AG10803 (cell line): ENCODE measurements around the gene TMEM229A.
"Not testable (repeated sequence)": the region's sequence is repeated elsewhere in the genome, so short reads cannot be mapped to it uniquely, and the experiment has no call there.

ENCODE experiments used
- DNase-seq: peaks from one replicate; pipeline ENCODE4 v3.0.0; 2010; ENCODE audit warnings: low read depth
- H3K4me3 ChIP-seq: 2 replicates; pipeline ENCODE4 v1.5.1; 2011; ENCODE audit warnings: mild to moderate bottlenecking, low read length, control low read depth
- TF ChIP-seq, protein P1 (sequence below): conservative IDR thresholded peaks from 2 replicates; pipeline ENCODE4 v1.5.1; 2011; ENCODE audit warnings: mild to moderate bottlenecking, low read length, control low read depth, inconsistent platforms

The TMEM229A gene

DNA sequence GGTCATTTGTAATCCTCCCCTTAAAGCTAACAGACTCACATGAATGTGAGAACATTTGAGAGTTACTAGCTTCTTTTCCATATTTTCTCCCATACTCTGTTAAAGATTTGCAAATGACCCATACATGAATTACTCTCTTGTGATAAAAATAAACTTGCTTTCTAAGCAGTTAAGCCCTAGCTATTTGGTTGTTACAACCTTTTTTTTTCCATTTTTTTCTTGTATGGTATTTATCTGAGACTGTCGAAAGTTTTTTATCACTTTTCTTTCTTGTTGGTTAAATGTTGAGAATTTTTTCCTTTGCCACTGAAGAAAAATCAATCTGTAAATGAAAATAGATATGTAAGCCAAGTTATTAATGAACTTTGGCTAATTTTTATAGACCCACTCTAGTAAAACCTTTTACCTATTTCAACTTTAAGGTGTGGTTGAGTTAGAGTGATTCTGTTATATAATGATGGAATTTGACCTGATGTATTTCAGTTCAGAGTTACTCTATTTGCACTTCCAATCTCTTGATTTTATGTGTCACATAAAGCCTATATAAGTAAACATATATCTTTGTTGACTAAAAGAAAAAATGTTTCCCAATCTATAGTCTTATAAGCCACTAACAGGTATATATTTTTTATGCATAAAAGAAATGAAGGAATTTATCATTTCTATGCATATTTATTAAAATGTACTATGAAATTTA is 19.0 kb upstream of the TMEM229A start:
- no peak for DNase-seq
- TF ChIP-seq, protein P1, sequence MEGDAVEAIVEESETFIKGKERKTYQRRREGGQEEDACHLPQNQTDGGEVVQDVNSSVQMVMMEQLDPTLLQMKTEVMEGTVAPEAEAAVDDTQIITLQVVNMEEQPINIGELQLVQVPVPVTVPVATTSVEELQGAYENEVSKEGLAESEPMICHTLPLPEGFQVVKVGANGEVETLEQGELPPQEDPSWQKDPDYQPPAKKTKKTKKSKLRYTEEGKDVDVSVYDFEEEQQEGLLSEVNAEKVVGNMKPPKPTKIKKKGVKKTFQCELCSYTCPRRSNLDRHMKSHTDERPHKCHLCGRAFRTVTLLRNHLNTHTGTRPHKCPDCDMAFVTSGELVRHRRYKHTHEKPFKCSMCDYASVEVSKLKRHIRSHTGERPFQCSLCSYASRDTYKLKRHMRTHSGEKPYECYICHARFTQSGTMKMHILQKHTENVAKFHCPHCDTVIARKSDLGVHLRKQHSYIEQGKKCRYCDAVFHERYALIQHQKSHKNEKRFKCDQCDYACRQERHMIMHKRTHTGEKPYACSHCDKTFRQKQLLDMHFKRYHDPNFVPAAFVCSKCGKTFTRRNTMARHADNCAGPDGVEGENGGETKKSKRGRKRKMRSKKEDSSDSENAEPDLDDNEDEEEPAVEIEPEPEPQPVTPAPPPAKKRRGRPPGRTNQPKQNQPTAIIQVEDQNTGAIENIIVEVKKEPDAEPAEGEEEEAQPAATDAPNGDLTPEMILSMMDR: no peak
- H3K4me3 ChIP-seq: no peak overlapping the region

- TF ChIP-seq, protein P1: no peak
- H3K4me3 ChIP-seq: no peak overlapping the region
- no peak for DNase-seq
Measured at GRCh38 chr7:124042826-124043225, 10.0 kb upstream of the TMEM229A start.

DNA sequence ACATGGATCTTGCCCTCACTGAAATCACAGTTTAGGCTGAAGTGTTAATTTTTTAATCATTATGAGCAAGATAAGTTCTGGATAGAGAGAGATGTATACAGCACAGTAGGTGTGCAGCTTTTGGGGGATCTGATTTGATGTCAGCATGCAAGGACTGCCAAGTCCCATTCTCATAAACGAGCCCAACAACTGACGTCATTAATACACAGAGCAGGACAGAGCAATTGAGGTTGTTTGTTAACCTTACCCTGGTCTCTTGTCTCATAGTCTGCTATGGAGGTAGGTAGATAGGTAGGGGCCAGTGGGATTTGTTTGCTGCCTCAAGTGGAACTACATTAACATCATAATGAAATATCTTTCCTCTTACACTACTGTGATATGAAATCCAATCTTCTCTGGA is 8.6 kb upstream of the TMEM229A start:
- no peak for DNase-seq
- TF ChIP-seq, protein P1: no peak
- no peak overlapping the region for H3K4me3 ChIP-seq

- H3K4me3 ChIP-seq, DNase-seq: not testable (repeated sequence)
Measured at GRCh38 chr7:124037902-124038301, 5.0 kb upstream of the TMEM229A start.

DNA sequence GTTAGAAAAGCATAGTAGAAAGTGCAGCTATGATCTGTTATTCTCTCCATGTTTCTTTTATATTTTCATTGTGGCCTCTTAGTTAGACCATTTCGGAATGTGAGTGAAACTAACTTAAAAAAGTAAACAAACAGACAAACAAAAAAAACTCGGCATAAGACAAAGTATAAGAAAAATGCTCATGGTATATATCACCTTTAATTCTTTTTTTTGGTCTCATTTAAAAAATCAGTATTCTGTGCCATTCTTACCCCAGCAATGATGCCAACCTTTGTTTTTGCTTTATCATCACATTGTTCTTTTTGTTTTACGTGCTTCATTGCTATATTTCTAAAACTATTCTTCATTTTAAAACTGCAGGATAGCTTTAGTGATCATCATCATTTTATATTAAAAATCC is 2.8 kb upstream of the TMEM229A start:
- TF ChIP-seq, protein P1: no peak
- no peak for DNase-seq
- H3K4me3 ChIP-seq: no peak overlapping the region

- TF ChIP-seq, protein P1: no peak
- no peak for DNase-seq
Measured at GRCh38 chr7:124034754-124035100, 1.9 kb upstream of the TMEM229A start.

DNA sequence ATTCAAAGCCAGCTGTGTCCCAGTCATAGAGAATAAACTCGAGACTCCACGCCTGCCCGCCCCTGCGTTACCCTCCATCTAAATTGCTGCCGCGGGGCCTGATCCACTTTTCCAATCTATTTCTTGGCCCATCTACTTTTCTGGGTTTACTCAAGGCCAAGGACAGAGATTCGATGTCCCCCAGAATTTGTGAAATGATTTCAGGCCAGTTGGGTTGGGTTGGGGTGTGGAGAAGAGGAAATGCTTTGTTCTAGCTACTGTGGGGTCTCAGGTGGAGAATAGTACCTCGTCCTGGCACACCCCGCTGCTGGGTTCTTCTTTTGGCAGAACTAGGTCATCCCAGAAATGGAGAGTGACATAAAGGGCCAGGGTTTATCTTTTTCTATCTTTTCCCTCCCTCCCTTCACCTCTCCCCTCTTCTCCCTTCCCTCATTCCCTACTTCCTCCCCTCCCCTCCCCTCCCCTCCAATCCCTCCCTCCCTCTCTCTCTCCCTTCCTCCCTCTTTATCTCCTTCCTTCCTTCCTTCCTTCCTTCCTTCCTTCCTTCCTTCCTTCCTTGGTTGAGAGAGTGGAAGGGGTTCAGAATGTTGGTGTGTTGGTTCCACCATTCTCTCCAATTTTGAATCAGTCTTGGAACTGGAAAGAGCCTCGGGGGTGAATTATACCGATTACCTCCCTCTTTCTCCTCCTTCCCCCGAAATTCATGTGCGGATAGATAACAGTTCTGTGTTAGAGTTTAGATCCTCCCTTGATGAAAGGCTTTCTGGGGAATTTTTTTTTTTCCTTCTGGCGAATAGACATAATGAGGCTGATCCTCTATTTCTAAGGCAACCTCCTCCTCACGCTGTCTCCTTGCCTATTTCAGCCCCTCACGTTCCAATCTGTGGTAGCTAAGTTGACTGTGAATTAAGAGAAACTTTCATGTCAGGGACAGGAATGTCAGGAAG is 1.2 kb upstream of the TMEM229A start:
- TF ChIP-seq, protein P1: no peak
- no peak for DNase-seq
- no peak overlapping the region for H3K4me3 ChIP-seq

More at GRCh38 chr7:124034754-124035100, 1.9 kb upstream of the TMEM229A start:
- H3K4me3 ChIP-seq: no peak overlapping the region
